Measurements from ENCODE around the gene SRPX.
A peak's percentile ranks its signal among the peaks of the same experiment; 100 is the strongest.

SRPX gene, protein sequence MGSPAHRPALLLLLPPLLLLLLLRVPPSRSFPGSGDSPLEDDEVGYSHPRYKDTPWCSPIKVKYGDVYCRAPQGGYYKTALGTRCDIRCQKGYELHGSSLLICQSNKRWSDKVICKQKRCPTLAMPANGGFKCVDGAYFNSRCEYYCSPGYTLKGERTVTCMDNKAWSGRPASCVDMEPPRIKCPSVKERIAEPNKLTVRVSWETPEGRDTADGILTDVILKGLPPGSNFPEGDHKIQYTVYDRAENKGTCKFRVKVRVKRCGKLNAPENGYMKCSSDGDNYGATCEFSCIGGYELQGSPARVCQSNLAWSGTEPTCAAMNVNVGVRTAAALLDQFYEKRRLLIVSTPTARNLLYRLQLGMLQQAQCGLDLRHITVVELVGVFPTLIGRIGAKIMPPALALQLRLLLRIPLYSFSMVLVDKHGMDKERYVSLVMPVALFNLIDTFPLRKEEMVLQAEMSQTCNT

DNA sequence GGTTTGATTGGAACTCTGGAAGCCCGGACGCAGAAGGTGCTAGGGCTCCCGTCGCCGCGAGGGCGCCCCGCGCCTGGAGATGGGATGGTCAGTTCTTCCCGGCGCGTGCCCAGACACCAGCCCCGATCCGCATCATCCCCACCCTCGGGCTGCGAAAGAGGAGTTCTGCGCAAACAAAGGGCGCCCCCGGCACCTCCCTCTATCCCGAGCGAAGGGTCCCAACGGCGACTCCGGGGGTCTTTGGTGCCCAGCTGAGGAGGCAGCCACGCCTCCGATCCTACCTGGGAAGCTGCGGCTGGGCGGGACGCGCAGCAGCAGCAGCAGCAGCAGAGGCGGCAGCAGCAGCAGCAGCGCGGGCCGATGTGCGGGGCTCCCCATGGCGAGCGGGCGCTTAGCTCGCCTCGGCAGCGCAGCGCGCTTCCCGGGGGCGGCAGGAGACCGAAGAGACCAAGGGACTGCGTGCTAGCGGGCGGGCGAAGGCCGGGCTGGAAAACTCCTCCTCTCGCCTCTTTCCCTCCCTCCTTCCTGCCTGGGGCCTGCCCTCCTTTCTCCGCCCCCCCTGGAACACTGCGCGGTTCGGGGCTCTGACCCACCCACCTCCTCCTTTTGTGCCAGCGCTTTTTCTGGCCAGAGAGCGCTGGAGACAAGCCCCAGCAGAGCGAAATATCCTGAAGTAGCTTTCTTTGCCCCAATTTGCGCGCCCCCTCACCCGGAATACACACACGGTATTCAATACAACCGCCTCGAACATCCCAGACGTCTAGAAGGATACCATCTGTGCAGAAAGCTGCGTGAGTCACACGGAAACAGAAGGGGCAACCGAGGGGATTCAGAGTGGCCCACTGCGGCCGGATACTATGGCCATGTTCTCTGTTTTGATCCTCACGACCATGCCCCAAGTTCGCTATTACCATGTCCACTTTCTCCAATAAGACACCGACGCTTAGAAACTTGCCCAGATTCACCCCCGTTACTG is at the start of gene SRPX:
Gene SRPX, minus strand, starts transcription at position 457 of the 976 bp plus-strand sequence. Its CDS starts 79 bp downstream, at position 378.
- H3K4me3 ChIP-seq (ENCODE audit: low read depth, low read length): peak within 1 kb of the TSS; percentile 60
- no peak for TF ChIP-seq CTCF (IDR thresholded peaks at IDR 0.05; ENCODE audit: low read depth, low read length)

DNA sequence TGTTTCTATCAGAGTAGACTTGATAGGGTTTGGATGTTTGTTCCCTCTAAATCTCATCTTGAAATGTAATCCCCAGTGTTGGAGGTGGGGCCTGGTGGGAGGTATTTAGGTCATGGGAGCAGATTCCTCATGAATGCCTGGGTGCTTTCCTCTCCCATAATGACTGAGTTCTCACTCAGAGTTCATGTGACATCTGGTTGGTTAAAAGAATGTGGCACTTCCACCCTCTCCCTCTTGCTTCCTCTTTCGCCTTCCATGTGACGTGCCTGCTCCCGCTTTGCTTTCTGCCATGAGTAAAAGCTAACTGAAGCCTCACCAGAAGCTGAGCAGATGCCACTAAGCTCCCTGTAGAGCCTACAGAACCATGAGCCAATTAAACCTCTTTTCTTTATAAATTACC is 47.3 kb upstream of the SRPX start:
- H3K4me3 ChIP-seq (ENCODE audit: low read depth, low read length): no peak overlapping the region
- TF ChIP-seq CTCF (IDR thresholded peaks at IDR 0.05; ENCODE audit: low read depth, low read length): no peak

DNA sequence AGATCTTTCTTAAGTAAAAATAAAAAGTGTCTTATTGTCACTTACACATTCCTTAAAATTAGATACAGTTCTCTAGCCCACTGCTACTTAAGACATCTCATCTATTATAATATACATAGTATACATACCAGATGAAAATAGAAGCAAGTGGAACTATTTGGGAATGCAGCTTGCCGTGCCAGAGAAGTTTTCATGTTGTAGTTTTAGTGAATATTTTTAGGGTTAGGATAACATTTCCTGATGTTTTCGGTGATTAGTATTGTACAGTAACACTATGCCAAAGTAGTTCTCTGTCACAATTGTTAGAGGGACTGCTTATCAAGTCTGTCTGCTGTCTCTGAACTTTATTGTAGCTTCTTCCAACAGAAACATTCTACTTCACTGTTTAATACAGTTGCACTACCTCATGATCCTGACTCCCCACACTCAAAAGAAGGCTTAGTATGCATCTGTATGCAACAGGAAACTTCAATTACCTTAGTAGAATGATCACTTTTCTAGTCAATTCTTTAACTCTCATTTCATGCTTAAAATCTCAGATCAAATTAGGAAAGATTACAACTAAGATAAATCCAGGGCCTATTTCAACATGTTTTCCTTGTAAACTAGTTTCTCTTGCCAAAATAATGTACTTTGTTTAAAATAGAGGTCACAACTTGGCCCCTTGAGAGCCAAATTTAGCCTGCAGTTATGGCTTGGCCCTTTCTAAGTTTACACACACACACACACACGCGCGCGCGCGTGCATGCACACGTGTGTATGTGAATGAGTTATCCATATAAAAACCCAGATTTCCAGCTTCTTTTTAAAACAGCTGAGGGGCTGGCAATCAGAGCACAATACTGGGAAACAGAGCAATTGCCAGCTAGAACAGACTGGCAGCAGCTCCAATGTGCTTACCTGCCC is 42.3 kb upstream of the SRPX start:
- no peak overlapping the region for H3K4me3 ChIP-seq (ENCODE audit: low read depth, low read length)
- TF ChIP-seq CTCF (IDR thresholded peaks at IDR 0.05; ENCODE audit: low read depth, low read length): no peak

GRCh38 chrX:38260231-38260630 is 39.6 kb upstream of the SRPX start:
- peak; percentile 22; the same call in 1 of the 2 replicates for TF ChIP-seq CTCF (IDR thresholded peaks at IDR 0.05; ENCODE audit: low read depth, low read length)
- no peak overlapping the region for H3K4me3 ChIP-seq (ENCODE audit: low read depth, low read length)

DNA sequence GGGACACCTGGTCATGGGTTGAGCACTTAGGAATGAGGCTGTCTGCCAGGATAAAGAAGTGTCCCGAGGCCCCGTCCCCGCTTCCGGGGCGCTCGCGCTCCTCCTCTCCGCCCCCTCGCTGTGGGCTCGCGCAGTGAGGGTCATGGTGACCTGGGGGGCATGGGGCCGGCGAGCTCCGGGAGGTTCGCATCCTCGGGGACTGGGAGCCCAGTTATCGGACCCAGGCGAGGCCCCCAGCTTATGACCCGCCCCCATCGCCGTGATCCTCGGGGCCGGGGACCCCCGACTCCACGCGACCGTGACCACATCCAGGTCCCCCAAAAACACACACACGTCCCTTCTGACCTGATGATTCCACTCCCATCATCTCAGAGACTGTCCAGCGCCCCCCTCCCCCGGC is 35.3 kb upstream of the SRPX start:
- H3K4me3 ChIP-seq (ENCODE audit: low read depth, low read length): no peak overlapping the region
- TF ChIP-seq CTCF (IDR thresholded peaks at IDR 0.05; ENCODE audit: low read depth, low read length): no peak

DNA sequence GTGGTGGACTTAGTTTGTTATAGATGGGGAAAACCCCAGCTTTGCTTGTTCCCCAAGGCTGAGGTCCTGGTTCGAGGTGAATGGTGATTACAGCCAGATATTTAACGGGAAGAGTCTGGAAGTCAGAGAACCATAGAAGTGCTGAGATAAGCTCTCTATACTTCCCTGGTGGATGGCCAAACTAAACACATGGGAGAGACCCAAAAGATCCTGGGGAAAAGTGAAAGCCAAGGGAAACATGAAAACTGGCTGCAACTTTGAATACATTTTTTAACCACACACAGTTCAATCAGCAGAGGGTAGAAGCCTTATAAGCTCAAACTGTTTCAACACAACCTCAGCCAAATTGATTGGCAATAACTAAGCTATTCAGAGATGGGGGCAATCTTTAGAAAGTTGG is 29.3 kb upstream of the SRPX start:
- no peak overlapping the region for H3K4me3 ChIP-seq (ENCODE audit: low read depth, low read length)
- TF ChIP-seq CTCF (IDR thresholded peaks at IDR 0.05; ENCODE audit: low read depth, low read length): no peak
